CD4-positive, alpha-beta T cell treated with Interferon gamma for 1 hour (primary cell): Measurements from ENCODE around the gene GJC1.

Experiments used
- DNase-seq: peaks from one replicate; pipeline ENCODE4 v3.0.0-alpha.2; 2020

The GJC1 gene

GRCh38 chr17:44775838-44776621 lies 54.1 kb downstream of the GJC1 start:
- no peak for DNase-seq

GRCh38 chr17:44775136-44775837 lies 54.8 kb downstream of the GJC1 start:
- DNase-seq, result peak; percentile 98

- DNase-seq, result peak; percentile 72
These were observed 55.6 kb downstream of the GJC1 start for GRCh38 chr17:44774271-44775135.

GRCh38 chr17:44773140-44773539 lies 56.9 kb downstream of the GJC1 start:
- DNase-seq, result no peak

- DNase-seq, result no peak
These were observed 57.6 kb downstream of the GJC1 start for GRCh38 chr17:44772308-44773045.

GRCh38 chr17:44770166-44770925 lies 59.7 kb downstream of the GJC1 start:
- no peak for DNase-seq

- DNase-seq, result no peak
These were observed 60.4 kb downstream of the GJC1 start for GRCh38 chr17:44769647-44770084.

- DNase-seq, result no peak
These were observed 60.9 kb downstream of the GJC1 start for GRCh38 chr17:44769230-44769629.

GRCh38 chr17:44768505-44769142 lies 61.5 kb downstream of the GJC1 start:
- DNase-seq, result no peak

- no peak for DNase-seq
These were observed 62.6 kb downstream of the GJC1 start for GRCh38 chr17:44767493-44767892.

- no peak for DNase-seq
These were observed 63.6 kb downstream of the GJC1 start for GRCh38 chr17:44766409-44767038.

GRCh38 chr17:44765965-44766364 lies 64.1 kb downstream of the GJC1 start:
- no peak for DNase-seq

- no peak for DNase-seq
These were observed 66.9 kb downstream of the GJC1 start for GRCh38 chr17:44763170-44763569.

GRCh38 chr17:44761932-44762810 lies 67.9 kb downstream of the GJC1 start:
- no peak for DNase-seq

- no peak for DNase-seq
These were observed 69.4 kb downstream of the GJC1 start for GRCh38 chr17:44760474-44761308.

GRCh38 chr17:44759916-44760243 lies 70.2 kb downstream of the GJC1 start:
- no peak for DNase-seq

GRCh38 chr17:44759086-44759915 lies 70.8 kb downstream of the GJC1 start:
- DNase-seq, result no peak
